K562 (cell line): Measurements from ENCODE around the gene SNRNP70.

Source experiments
- ESRRA ChIP-seq: fragments of 450-650 bp; IDR thresholded peaks from 2 replicates; pipeline ENCODE4 v1.6.1; 2014; ENCODE audit warnings: low read depth, mild to moderate bottlenecking, moderate library complexity, borderline replicate concordance
- EZH2 ChIP-seq: IDR thresholded peaks from 2 replicates; pipeline ENCODE4 v1.6.1; 2012; ENCODE audit warnings: low read depth, mild to moderate bottlenecking, inconsistent platforms, low read length, borderline replicate concordance
- JUND ChIP-seq, 2 experiments: IDR thresholded peaks; 2 replicates in 1 of 2; 3 replicates in 1 of 2; pipeline ENCODE4 v1.6.1; 2011; ENCODE audit warnings: borderline replicate concordance in 2 of 2, low read depth in 2 of 2, low read length in 2 of 2, improper control_type of control experiment in 1 of 2, missing biosample characterization in 1 of 2, missing genetic modification characterization in 1 of 2, missing genetic modification reagents in 1 of 2
- MAFK ChIP-seq: IDR thresholded peaks from 2 replicates; pipeline ENCODE4 v1.6.1; 2011; ENCODE audit warnings: low read length, improper control_type of control experiment
- NR2C1 ChIP-seq, 2 experiments: fragments of 450-650 bp; IDR thresholded peaks; 2 replicates each; pipeline ENCODE4 v1.6.1; 2017; ENCODE audit warnings: mild to moderate bottlenecking in 2 of 2, antibody characterized with exemption in 1 of 2, inconsistent platforms in 1 of 2, missing compliant biosample characterization in 1 of 2, missing genetic modification characterization in 1 of 2
- POLR2AphosphoS5 ChIP-seq: IDR thresholded peaks from 2 replicates; pipeline ENCODE4 v1.6.1; 2011; ENCODE audit warnings: mild to moderate bottlenecking, low read depth, low read length, moderate library complexity; ENCODE audit not compliant: control insufficient read depth, insufficient read depth
- SP2 ChIP-seq: IDR thresholded peaks from 2 replicates; pipeline ENCODE4 v1.6.1; 2011; ENCODE audit warnings: mild to moderate bottlenecking, low read depth, low read length, moderate library complexity; ENCODE audit not compliant: poor library complexity, severe bottlenecking; ENCODE audit errors: extremely low read depth
- TAF1 ChIP-seq: IDR thresholded peaks from 2 replicates; pipeline ENCODE4 v1.6.1; 2011; ENCODE audit warnings: mild to moderate bottlenecking, low read length, moderate library complexity; ENCODE audit not compliant: insufficient read depth, control insufficient read depth, severe bottlenecking; ENCODE audit errors: extremely low read depth
- TBL1XR1 ChIP-seq, 2 experiments: IDR thresholded peaks; 2 replicates each; pipeline ENCODE4 v1.6.1; 2012; ENCODE audit warnings: improper control_type of control experiment in 2 of 2, low read length in 2 of 2, mild to moderate bottlenecking in 1 of 2
- TF ChIP-seq, protein P1 (sequence below): sonication (generic); formaldehyde crosslinking; IDR thresholded peaks from 2 replicates; pipeline ENCODE4 v1.8.0; 2022; ENCODE audit warnings: mild to moderate bottlenecking, missing genetic modification reagents
- TF ChIP-seq, protein P2 (sequence below): sonication (generic); formaldehyde crosslinking; IDR thresholded peaks from 2 replicates; pipeline ENCODE4 v1.9.0; 2022; ENCODE audit warnings: mild to moderate bottlenecking, missing genetic modification reagents
- TF ChIP-seq, protein P3 (sequence below): sonication (generic); formaldehyde crosslinking; IDR thresholded peaks from 2 replicates; pipeline ENCODE4 v1.8.0; 2023; ENCODE audit warnings: mild to moderate bottlenecking, missing genetic modification reagents
- TF ChIP-seq, protein P4 (sequence below): fragments of 250-450 bp; sonication (Bioruptor Pico); IDR thresholded peaks from 2 replicates; pipeline ENCODE4 v1.8.0; 2022; ENCODE audit warnings: moderate library complexity, mild to moderate bottlenecking, inconsistent platforms
- TF ChIP-seq, protein P5 (sequence below), 2 experiments: fragments of 450-650 bp in 1 of 2; sonication (generic) in 1 of 2; formaldehyde crosslinking in 1 of 2; IDR thresholded peaks in 1 of 2; conservative IDR thresholded peaks in 1 of 2; 2 replicates each; pipeline versions ENCODE4 v1.6.1 to v1.8.1; 2016 to 2023; ENCODE audit warnings: mild to moderate bottlenecking in 2 of 2, moderate library complexity in 2 of 2, inconsistent platforms in 1 of 2, missing genetic modification reagents in 1 of 2

DNA sequence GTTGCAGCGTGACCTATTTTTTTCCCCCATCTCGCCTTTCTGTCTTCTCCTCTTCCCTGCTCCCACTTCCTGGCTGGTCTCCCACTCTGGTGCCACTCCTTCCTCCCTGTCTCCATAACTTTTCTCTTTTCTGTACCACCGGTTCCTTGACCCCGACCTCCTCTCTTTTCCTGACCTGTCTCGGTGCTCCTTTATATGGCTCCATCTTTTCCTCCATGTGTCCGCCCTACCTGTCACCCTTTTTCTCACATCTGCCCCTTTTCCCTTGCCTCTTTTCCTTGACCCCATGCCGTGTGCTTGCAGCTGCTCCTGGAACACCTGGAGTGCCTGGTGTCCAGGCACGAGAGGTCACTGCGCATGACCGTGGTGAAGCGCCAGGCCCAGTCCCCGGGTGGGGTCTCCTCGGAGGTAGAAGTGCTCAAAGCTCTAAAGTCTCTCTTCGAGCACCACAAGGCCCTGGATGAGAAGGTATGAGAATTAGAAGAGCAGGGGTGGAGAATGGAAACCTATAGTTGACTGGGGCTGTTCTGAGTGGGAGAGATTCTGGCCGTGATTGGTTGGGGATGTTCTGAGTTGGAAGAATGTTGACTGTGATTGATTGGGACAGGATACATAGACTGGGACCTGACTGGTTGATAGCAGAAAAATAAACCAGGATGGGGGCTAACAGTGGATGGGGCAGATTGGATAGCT is 43.4 kb downstream of the SNRNP70 start:
- TF ChIP-seq SP2: no peak
- TF ChIP-seq JUND (IDR thresholded peaks at IDR 0.05; ENCODE audit: borderline replicate concordance, low read depth, low read length): no peak
- TF ChIP-seq JUND (tag; IDR thresholded peaks at IDR 0.05; ENCODE audit: borderline replicate concordance, low read depth, low read length): no peak
- TF ChIP-seq, protein P1, sequence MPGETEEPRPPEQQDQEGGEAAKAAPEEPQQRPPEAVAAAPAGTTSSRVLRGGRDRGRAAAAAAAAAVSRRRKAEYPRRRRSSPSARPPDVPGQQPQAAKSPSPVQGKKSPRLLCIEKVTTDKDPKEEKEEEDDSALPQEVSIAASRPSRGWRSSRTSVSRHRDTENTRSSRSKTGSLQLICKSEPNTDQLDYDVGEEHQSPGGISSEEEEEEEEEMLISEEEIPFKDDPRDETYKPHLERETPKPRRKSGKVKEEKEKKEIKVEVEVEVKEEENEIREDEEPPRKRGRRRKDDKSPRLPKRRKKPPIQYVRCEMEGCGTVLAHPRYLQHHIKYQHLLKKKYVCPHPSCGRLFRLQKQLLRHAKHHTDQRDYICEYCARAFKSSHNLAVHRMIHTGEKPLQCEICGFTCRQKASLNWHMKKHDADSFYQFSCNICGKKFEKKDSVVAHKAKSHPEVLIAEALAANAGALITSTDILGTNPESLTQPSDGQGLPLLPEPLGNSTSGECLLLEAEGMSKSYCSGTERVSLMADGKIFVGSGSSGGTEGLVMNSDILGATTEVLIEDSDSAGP (CRISPR knock-in tag): no peak
- TF ChIP-seq, protein P2, sequence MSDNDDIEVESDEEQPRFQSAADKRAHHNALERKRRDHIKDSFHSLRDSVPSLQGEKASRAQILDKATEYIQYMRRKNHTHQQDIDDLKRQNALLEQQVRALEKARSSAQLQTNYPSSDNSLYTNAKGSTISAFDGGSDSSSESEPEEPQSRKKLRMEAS (CRISPR knock-in tag): peak; percentile 18; the same call in 1 of the 2 replicates
- TF ChIP-seq, protein P3, sequence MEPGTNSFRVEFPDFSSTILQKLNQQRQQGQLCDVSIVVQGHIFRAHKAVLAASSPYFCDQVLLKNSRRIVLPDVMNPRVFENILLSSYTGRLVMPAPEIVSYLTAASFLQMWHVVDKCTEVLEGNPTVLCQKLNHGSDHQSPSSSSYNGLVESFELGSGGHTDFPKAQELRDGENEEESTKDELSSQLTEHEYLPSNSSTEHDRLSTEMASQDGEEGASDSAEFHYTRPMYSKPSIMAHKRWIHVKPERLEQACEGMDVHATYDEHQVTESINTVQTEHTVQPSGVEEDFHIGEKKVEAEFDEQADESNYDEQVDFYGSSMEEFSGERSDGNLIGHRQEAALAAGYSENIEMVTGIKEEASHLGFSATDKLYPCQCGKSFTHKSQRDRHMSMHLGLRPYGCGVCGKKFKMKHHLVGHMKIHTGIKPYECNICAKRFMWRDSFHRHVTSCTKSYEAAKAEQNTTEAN (CRISPR knock-in tag): no peak
- TF ChIP-seq POLR2AphosphoS5: no peak
- no peak for TF ChIP-seq TAF1
- TF ChIP-seq, protein P4, sequence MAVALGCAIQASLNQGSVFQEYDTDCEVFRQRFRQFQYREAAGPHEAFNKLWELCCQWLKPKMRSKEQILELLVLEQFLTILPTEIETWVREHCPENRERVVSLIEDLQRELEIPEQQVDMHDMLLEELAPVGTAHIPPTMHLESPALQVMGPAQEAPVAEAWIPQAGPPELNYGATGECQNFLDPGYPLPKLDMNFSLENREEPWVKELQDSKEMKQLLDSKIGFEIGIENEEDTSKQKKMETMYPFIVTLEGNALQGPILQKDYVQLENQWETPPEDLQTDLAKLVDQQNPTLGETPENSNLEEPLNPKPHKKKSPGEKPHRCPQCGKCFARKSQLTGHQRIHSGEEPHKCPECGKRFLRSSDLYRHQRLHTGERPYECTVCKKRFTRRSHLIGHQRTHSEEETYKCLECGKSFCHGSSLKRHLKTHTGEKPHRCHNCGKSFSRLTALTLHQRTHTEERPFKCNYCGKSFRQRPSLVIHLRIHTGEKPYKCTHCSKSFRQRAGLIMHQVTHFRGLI (CRISPR knock-in tag): no peak
- TF ChIP-seq NR2C1 (IDR thresholded peaks at IDR 0.05): no peak
- TF ChIP-seq NR2C1 (tag; IDR thresholded peaks at IDR 0.05): no peak
- no peak for TF ChIP-seq EZH2
- TF ChIP-seq, protein P5, sequence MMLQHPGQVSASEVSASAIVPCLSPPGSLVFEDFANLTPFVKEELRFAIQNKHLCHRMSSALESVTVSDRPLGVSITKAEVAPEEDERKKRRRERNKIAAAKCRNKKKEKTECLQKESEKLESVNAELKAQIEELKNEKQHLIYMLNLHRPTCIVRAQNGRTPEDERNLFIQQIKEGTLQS (IDR thresholded peaks at IDR 0.05): no peak
- TF ChIP-seq, protein P5 (CRISPR knock-in tag; conservative IDR thresholded peaks at IDR 0.05): no peak
- no peak for TF ChIP-seq TBL1XR1 (IDR thresholded peaks at IDR 0.05; ENCODE audit: low read length in 2 of 2)
- TF ChIP-seq ESRRA: no peak
- TF ChIP-seq MAFK: no peak
